Hematopoietic multipotent progenitor cell treated with erythropoietin and hydrocortisone succinate and interleukin-3 and kit ligand, for 4 days (in vitro differentiated cells): ENCODE results near the gene RASSF7.

Experiments
- DNase-seq: peaks from one replicate; pipeline ENCODE4 v3.0.0-alpha.2; 2015

The RASSF7 gene

GRCh38 chr11:567629-568292 lies 7.0 kb downstream of the RASSF7 start:
- no peak for DNase-seq

GRCh38 chr11:568306-569157 lies 7.8 kb downstream of the RASSF7 start:
- peak; percentile 97 for DNase-seq

GRCh38 chr11:569158-569885 lies 8.6 kb downstream of the RASSF7 start:
- no peak for DNase-seq

- DNase-seq = no peak
Measured at GRCh38 chr11:571802-572185, 11.0 kb downstream of the RASSF7 start.

- no peak for DNase-seq
Measured at GRCh38 chr11:573146-573759, 12.5 kb downstream of the RASSF7 start.

GRCh38 chr11:574031-574570 lies 13.3 kb downstream of the RASSF7 start:
- DNase-seq = peak; percentile 34

- no peak for DNase-seq
Measured at GRCh38 chr11:574632-575312, 14.0 kb downstream of the RASSF7 start.

- no peak for DNase-seq
Measured at GRCh38 chr11:575313-575995, 14.7 kb downstream of the RASSF7 start.

- DNase-seq = peak; percentile 97
Measured at GRCh38 chr11:575996-576768, 15.4 kb downstream of the RASSF7 start, which contains the start of gene PHRF1. PHRF1 (plus strand) TSS chr11:576470; CDS start chr11:581513, 5,043 bp downstream.

- peak; percentile 28 for DNase-seq
Measured at GRCh38 chr11:576811-577610, 16.2 kb downstream of the RASSF7 start.

- no peak for DNase-seq
Measured at GRCh38 chr11:577611-577894, 16.8 kb downstream of the RASSF7 start.

- DNase-seq = no peak
Measured at GRCh38 chr11:578276-579035, 17.7 kb downstream of the RASSF7 start.

GRCh38 chr11:579830-580601 lies 19.2 kb downstream of the RASSF7 start:
- DNase-seq = no peak

- no peak for DNase-seq
Measured at GRCh38 chr11:581342-581741, 20.6 kb downstream of the RASSF7 start.

- no peak for DNase-seq
Measured at GRCh38 chr11:581752-582151, 21.0 kb downstream of the RASSF7 start.

GRCh38 chr11:584287-584686 lies 23.5 kb downstream of the RASSF7 start:
- DNase-seq = no peak

- no peak for DNase-seq
Measured at GRCh38 chr11:586376-587316, 25.9 kb downstream of the RASSF7 start.
